GM23338 (cell line): ENCODE data around the gene REM2. TPM values are rescaled to one million over a fixed set of nuclear protein-coding genes. Genes with fewer than 3 reads are reported as not detected.

Experiments
- ATAC-seq: fragments of 200-7000 bp; cut with Tn5 transposase; 3 replicates; pipeline ENCODE4 v1.9.1; 2020
- DNase-seq: peaks from one replicate; pipeline ENCODE4 v3.0.0-alpha.2; 2015; ENCODE audit warnings: low spot score
- H2AFZ ChIP-seq: fragments of 200-600 bp; sonication (generic); 2 replicates; pipeline ENCODE4 v1.8.0; 2016; ENCODE audit warnings: antibody characterized with exemption, mild to moderate bottlenecking, moderate library complexity
- H3F3A ChIP-seq: fragments of 200-600 bp; sonication (generic); replicated peaks from 2 replicates; pipeline ENCODE4 v1.8.0; 2017; ENCODE audit warnings: antibody characterized with exemption, mixed run types, low read depth
- H3K27ac ChIP-seq: fragments of 200-600 bp; sonication (generic); 2 replicates; pipeline ENCODE4 v1.6.1; 2016; ENCODE audit warnings: low read depth
- H3K27me3 ChIP-seq: fragments of 200-600 bp; sonication (generic); 2 replicates; pipeline ENCODE4 v1.8.0; 2016; ENCODE audit warnings: mild to moderate bottlenecking, mixed run types, moderate library complexity; ENCODE audit not compliant: insufficient read depth
- H3K36me3 ChIP-seq: fragments of 200-600 bp; sonication (generic); 2 replicates; pipeline ENCODE4 v1.8.0; 2016; ENCODE audit warnings: mild to moderate bottlenecking; ENCODE audit not compliant: insufficient read depth
- H3K4me1 ChIP-seq: fragments of 200-600 bp; sonication (generic); 2 replicates; pipeline ENCODE4 v1.8.0; 2016; ENCODE audit warnings: mild to moderate bottlenecking, moderate library complexity; ENCODE audit not compliant: insufficient read depth
- H3K4me2 ChIP-seq: fragments of 200-600 bp; sonication (generic); 2 replicates; pipeline ENCODE4 v1.7.1; 2017; ENCODE audit warnings: mixed run types
- H3K4me3 ChIP-seq: fragments of 200-600 bp; sonication (generic); 2 replicates; pipeline ENCODE4 v1.6.1; 2016; ENCODE audit warnings: mixed run types
- H3K79me2 ChIP-seq: fragments of 200-600 bp; sonication (generic); replicated peaks from 2 replicates; pipeline ENCODE4 v1.8.0; 2017; ENCODE audit warnings: mild to moderate bottlenecking; ENCODE audit not compliant: insufficient read depth
- H3K9me2 ChIP-seq: fragments of 200-600 bp; sonication (generic); 2 replicates; pipeline ENCODE4 v1.8.0; 2017; ENCODE audit not compliant: insufficient read depth
- H4K20me1 ChIP-seq: fragments of 200-600 bp; sonication (generic); replicated peaks from 2 replicates; pipeline ENCODE4 v1.8.0; 2017; ENCODE audit warnings: mild to moderate bottlenecking; ENCODE audit not compliant: insufficient read depth
- H3K27ac Mint-ChIP-seq: 2 replicates; pipeline ENCODE4 v1.8.0; 2020; ENCODE audit warnings: inconsistent platforms, mild to moderate bottlenecking, moderate library complexity, mixed read lengths
- H3K27me3 Mint-ChIP-seq: 3 replicates; pipeline ENCODE4 v1.8.0; 2022; ENCODE audit warnings: low read depth, mild to moderate bottlenecking, moderate library complexity, mixed read lengths, inconsistent platforms; ENCODE audit not compliant: insufficient read depth, poor library complexity
- H3K36me3 Mint-ChIP-seq: 3 replicates; pipeline ENCODE4 v1.8.0; 2021; ENCODE audit warnings: low read depth, mild to moderate bottlenecking, inconsistent platforms, moderate library complexity, mixed read lengths
- H3K4me1 Mint-ChIP-seq: 3 replicates; pipeline ENCODE4 v1.8.0; 2020; ENCODE audit warnings: mild to moderate bottlenecking, inconsistent platforms, mixed read lengths
- H3K4me3 Mint-ChIP-seq: 3 replicates; pipeline ENCODE4 v1.8.0; 2021; ENCODE audit warnings: moderate library complexity, mild to moderate bottlenecking, inconsistent platforms, mixed read lengths
- H3K9me3 Mint-ChIP-seq: 3 replicates; pipeline ENCODE4 v1.8.0; 2020; ENCODE audit warnings: moderate library complexity, mild to moderate bottlenecking, inconsistent platforms, mixed read lengths
- CREB1 ChIP-seq: fragments of 250-450 bp; sonication (Bioruptor Pico); IDR thresholded peaks from 2 replicates; pipeline ENCODE4 v1.5.0; 2020; ENCODE audit warnings: low read depth, mild to moderate bottlenecking, moderate library complexity
- CTCF ChIP-seq, 2 experiments: fragments of 200-600 bp in 1 of 2; sonication (generic) in 1 of 2; conservative IDR thresholded peaks; 2 replicates each; pipeline versions ENCODE4 v1.5.1 to v1.6.1; 2016 to 2017; ENCODE audit warnings: antibody characterized with exemption in 2 of 2, low read depth in 2 of 2, mild to moderate bottlenecking in 2 of 2, moderate library complexity in 1 of 2
- EZH2 ChIP-seq: fragments of 200-600 bp; sonication (generic); IDR thresholded peaks from one replicate; pipeline ENCODE4 v1.8.0; 2017; ENCODE audit warnings: antibody characterized with exemption, mild to moderate bottlenecking, low read depth; ENCODE audit not compliant: unreplicated experiment
- EZH2phosphoT487 ChIP-seq: fragments of 200-600 bp; sonication (generic); IDR thresholded peaks from one replicate; pipeline ENCODE4 v1.8.1; 2018; ENCODE audit warnings: antibody characterized with exemption; ENCODE audit not compliant: unreplicated experiment
- JUNB ChIP-seq: IDR thresholded peaks from one replicate; pipeline ENCODE4 v1.6.1; 2016; ENCODE audit warnings: antibody characterized with exemption; ENCODE audit not compliant: unreplicated experiment
- NANOG ChIP-seq: IDR thresholded peaks from 2 replicates; pipeline ENCODE4 v1.6.1; 2016; ENCODE audit warnings: antibody characterized with exemption, borderline replicate concordance
- POLR2AphosphoS5 ChIP-seq: IDR thresholded peaks from 2 replicates; pipeline ENCODE4 v1.6.1; 2016; ENCODE audit warnings: antibody characterized with exemption, low read depth
- REST ChIP-seq: IDR thresholded peaks from one replicate; pipeline ENCODE4 v1.6.1; 2018; ENCODE audit warnings: antibody characterized with exemption; ENCODE audit not compliant: unreplicated experiment
- STAT1 ChIP-seq: IDR thresholded peaks from one replicate; pipeline ENCODE4 v1.6.1; 2016; ENCODE audit warnings: antibody characterized with exemption; ENCODE audit not compliant: unreplicated experiment
- ZNF114 ChIP-seq: fragments of 250-450 bp; sonication (Bioruptor Pico); IDR thresholded peaks from 2 replicates; pipeline ENCODE4 v1.5.0; 2020; ENCODE audit warnings: mild to moderate bottlenecking, moderate library complexity
- ZNF331 ChIP-seq: fragments of 250-450 bp; sonication (Bioruptor Pico); IDR thresholded peaks from 2 replicates; pipeline ENCODE4 v1.5.0; 2020; ENCODE audit warnings: low read depth, mild to moderate bottlenecking, moderate library complexity
- polyA plus RNA-seq: library from polyadenylated mRNA; unstranded; fragments of >200 nt; fragmentation: Nextera tagmentation; extraction: Ambion mirVana; gene quantifications from 2 replicates; pipeline ENCODE4 v1.2.1, GENCODE V29; 2016
- total RNA-seq: library from RNA; depleted of rRNA; stranded (reverse); fragments of >200 nt; shearing (Covaris generic); gene quantifications from 2 replicates; pipeline ENCODE4 v1.2.3, GENCODE V29; 2014
- TF ChIP-seq, protein P1 (sequence below): fragments of 250-450 bp; sonication (Bioruptor Pico); IDR thresholded peaks from 2 replicates; pipeline ENCODE4 v1.5.0; 2020; ENCODE audit warnings: mild to moderate bottlenecking, moderate library complexity
- TF ChIP-seq, protein P2 (sequence below): IDR thresholded peaks from 2 replicates; pipeline ENCODE4 v1.6.1; 2016; ENCODE audit warnings: antibody characterized with exemption

The REM2 gene
- total and polyA plus RNA-seq, 2 experiments from 2014 or later: 0.31 to 2.9 TPM

GRCh38 chr14:22845821-22846625 is 37.0 kb upstream of the REM2 start:
- H3K27me3 Mint-ChIP-seq: peaks cover 10% of the 10 kb centered on the region
- H3K27ac ChIP-seq: no peak overlapping the region
- H4K20me1 ChIP-seq: no peaks in the 10 kb centered on the region
- peaks cover 49% of the 10 kb centered on the region for H3K36me3 Mint-ChIP-seq
- no peak overlapping the region for H3K4me3 Mint-ChIP-seq
- no peaks in the 10 kb centered on the region; the same call in 1 of the 2 replicates for H3K36me3 ChIP-seq
- no peaks in the 10 kb centered on the region for H3K27me3 ChIP-seq
- DNase-seq: no peak
- H3K79me2 ChIP-seq: no peaks in the 10 kb centered on the region
- peaks cover 12% of the 10 kb centered on the region for H3F3A ChIP-seq
- TF ChIP-seq, protein P1, sequence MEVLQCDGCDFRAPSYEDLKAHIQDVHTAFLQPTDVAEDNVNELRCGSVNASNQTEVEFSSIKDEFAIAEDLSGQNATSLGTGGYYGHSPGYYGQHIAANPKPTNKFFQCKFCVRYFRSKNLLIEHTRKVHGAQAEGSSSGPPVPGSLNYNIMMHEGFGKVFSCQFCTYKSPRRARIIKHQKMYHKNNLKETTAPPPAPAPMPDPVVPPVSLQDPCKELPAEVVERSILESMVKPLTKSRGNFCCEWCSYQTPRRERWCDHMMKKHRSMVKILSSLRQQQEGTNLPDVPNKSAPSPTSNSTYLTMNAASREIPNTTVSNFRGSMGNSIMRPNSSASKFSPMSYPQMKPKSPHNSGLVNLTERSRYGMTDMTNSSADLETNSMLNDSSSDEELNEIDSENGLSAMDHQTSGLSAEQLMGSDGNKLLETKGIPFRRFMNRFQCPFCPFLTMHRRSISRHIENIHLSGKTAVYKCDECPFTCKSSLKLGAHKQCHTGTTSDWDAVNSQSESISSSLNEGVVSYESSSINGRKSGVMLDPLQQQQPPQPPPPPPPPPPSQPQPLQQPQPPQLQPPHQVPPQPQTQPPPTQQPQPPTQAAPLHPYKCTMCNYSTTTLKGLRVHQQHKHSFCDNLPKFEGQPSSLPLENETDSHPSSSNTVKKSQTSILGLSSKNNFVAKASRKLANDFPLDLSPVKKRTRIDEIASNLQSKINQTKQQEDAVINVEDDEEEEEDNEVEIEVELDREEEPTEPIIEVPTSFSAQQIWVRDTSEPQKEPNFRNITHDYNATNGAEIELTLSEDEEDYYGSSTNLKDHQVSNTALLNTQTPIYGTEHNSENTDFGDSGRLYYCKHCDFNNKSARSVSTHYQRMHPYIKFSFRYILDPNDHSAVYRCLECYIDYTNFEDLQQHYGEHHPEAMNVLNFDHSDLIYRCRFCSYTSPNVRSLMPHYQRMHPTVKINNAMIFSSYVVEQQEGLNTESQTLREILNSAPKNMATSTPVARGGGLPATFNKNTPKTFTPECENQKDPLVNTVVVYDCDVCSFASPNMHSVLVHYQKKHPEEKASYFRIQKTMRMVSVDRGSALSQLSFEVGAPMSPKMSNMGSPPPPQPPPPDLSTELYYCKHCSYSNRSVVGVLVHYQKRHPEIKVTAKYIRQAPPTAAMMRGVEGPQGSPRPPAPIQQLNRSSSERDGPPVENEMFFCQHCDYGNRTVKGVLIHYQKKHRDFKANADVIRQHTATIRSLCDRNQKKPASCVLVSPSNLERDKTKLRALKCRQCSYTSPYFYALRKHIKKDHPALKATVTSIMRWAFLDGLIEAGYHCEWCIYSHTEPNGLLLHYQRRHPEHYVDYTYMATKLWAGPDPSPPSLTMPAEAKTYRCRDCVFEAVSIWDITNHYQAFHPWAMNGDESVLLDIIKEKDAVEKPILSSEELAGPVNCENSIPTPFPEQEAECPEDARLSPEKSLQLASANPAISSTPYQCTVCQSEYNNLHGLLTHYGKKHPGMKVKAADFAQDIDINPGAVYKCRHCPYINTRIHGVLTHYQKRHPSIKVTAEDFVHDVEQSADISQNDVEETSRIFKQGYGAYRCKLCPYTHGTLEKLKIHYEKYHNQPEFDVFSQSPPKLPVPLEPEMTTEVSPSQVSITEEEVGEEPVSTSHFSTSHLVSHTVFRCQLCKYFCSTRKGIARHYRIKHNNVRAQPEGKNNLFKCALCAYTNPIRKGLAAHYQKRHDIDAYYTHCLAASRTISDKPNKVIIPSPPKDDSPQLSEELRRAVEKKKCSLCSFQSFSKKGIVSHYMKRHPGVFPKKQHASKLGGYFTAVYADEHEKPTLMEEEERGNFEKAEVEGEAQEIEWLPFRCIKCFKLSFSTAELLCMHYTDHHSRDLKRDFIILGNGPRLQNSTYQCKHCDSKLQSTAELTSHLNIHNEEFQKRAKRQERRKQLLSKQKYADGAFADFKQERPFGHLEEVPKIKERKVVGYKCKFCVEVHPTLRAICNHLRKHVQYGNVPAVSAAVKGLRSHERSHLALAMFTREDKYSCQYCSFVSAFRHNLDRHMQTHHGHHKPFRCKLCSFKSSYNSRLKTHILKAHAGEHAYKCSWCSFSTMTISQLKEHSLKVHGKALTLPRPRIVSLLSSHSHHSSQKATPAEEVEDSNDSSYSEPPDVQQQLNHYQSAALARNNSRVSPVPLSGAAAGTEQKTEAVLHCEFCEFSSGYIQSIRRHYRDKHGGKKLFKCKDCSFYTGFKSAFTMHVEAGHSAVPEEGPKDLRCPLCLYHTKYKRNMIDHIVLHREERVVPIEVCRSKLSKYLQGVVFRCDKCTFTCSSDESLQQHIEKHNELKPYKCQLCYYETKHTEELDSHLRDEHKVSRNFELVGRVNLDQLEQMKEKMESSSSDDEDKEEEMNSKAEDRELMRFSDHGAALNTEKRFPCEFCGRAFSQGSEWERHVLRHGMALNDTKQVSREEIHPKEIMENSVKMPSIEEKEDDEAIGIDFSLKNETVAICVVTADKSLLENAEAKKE (CRISPR knock-in tag): no peak
- TF ChIP-seq EZH2: no peak
- no peak for TF ChIP-seq POLR2AphosphoS5
- TF ChIP-seq REST: no peak
- TF ChIP-seq, protein P2, sequence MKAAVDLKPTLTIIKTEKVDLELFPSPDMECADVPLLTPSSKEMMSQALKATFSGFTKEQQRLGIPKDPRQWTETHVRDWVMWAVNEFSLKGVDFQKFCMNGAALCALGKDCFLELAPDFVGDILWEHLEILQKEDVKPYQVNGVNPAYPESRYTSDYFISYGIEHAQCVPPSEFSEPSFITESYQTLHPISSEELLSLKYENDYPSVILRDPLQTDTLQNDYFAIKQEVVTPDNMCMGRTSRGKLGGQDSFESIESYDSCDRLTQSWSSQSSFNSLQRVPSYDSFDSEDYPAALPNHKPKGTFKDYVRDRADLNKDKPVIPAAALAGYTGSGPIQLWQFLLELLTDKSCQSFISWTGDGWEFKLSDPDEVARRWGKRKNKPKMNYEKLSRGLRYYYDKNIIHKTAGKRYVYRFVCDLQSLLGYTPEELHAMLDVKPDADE: no peak
- TF ChIP-seq NANOG: no peak
- no peak for TF ChIP-seq CTCF (conservative IDR thresholded peaks at IDR 0.05; ENCODE audit: low read depth in 2 of 2)
- no peak for TF ChIP-seq CREB1 (CRISPR knock-in tag)
- TF ChIP-seq STAT1: no peak
- TF ChIP-seq EZH2phosphoT487: no peak
- TF ChIP-seq ZNF331 (CRISPR knock-in tag): no peak
- no peak for TF ChIP-seq ZNF114
- no peak for TF ChIP-seq JUNB
- H3K4me1 ChIP-seq: peaks cover 19% of the 10 kb centered on the region
- no peaks in the 10 kb centered on the region for H3K9me3 Mint-ChIP-seq
- no peak overlapping the region for H3K4me2 ChIP-seq
- H3K27ac Mint-ChIP-seq: no peak overlapping the region
- H3K9me2 ChIP-seq: no peaks in the 10 kb centered on the region
- H3K4me1 Mint-ChIP-seq: peaks cover 25% of the 10 kb centered on the region
- H3K4me3 ChIP-seq: no peak overlapping the region
- no peak overlapping the region for H2AFZ ChIP-seq
- ATAC-seq: no peak
